RCC 7860 (cell line): ENCODE measurements around the gene RSPO1.
"Not testable (repeated sequence)": the region's sequence is repeated elsewhere in the genome, so short reads cannot be mapped to it uniquely, and the experiment has no call there.

Experiments used
- DNase-seq: peaks from one replicate; pipeline ENCODE4 v3.0.0-alpha.2; 2015; ENCODE audit warnings: low spot score
- FAIRE-seq: peaks from 2 replicates; lab custom pipeline; 2012; peaks lifted over from hg19 to GRCh38; lab: Jason Lieb, UNC

The RSPO1 gene

DNA sequence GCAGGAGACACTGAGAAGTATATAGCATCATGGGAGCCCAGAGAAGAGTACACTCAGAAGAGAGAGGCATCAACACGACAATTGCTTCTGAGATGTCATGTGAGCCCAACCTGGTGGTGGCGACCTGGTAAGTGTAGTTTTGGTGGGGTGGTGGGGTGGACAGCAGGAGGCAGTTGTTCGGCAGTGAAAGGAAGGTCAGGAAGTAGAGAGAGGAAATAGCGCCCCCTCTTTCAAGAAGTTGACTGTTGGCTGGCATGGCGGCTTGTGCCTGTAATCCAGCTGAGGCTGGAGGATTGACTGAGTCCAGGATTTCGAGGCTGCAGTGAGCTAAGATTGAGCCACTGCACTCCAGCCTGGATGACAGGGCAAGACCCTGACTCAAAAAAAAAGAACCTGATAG is 12.6 kb downstream of the RSPO1 start:
- FAIRE-seq (no peak), DNase-seq (no peak)

DNA sequence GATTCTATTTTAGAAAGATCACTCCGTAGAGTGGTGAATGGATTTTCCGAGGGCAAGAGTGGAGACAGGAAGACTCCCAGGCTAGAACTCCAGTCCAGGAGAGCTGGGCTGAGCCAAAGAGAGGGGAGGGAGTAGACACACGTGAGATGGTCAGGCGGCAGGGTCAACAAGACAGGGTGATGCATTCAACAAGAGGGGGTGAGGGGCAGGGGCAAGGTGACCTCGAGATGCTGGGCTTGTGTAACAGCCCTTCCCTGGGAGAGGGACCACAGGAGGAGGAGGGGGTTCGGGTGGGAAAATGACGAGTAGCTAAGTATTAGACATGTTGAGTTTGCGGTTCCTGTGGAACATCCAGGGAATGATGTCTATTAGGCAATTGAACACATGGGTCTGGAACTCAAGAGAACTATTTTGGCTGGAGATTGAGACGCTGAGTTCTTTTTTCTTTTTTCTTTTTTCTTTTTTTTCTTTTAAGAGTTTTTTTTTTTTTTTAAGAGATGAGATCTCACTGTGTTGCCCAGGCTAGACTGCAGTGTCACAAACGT is 13.3 kb downstream of the RSPO1 start:
- FAIRE-seq, result no peak
- no peak for DNase-seq

DNA sequence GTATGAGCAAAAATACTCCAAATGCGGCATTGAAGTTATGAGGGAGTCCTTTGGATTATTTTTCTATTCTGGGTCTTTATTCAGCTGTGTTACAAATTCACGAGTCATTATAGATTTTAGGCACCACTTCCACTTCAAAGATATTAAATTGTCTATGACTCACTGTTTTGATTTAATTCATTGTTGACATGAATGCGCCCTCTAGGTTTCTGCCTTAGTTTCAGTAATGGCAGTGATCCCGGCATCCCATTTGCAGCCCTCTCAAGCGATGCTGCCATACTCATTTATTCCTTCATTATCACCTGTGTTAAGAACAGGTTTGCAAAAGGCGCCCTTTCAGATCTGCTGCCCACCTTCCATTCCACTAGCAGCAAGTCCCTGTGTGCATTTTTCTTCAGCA is 14.0 kb downstream of the RSPO1 start:
- DNase-seq (no peak), FAIRE-seq (no peak)

DNA sequence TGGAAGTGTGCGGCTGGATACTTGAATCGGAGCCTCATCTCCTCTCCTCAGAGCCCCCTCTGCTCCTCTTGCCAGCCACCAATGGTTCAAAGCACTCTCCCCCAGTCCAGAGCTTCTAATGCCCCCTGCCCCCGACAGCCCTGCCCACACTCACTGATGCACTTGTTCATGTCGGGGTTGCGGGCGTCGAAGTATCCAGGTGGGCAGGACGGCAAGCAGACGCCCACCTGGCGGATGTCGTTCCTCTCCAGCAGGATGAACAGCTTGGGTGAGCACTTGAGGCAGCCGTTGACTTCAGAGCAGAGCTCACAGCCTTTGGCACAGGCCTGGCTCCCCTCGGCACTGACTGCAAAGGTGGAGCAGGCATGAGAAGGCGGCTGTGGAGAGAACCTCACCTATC is 18.4 kb downstream of the RSPO1 start:
- FAIRE-seq, result no peak
- no peak for DNase-seq

DNA sequence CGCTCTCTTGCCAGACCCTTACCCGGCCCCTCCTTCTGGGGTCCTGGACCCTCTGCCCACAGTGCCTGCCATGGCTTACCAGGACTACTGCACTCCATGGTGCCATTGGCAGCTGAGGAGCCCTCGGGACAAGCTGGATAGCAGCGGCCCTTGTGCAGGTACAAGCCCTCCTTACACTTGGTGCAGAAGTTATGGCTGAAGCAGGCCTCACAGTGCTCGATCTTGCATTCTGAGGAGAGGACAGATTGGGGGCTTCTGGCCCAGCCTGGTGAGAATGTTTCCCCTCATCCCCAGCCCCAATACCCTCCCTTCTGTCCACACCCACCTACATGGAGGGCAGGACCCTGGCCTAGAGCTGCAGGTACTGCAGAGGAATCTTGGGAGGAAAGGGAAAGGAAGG is 20.6 kb downstream of the RSPO1 start:
- DNase-seq (no peak), FAIRE-seq (no peak)

DNA sequence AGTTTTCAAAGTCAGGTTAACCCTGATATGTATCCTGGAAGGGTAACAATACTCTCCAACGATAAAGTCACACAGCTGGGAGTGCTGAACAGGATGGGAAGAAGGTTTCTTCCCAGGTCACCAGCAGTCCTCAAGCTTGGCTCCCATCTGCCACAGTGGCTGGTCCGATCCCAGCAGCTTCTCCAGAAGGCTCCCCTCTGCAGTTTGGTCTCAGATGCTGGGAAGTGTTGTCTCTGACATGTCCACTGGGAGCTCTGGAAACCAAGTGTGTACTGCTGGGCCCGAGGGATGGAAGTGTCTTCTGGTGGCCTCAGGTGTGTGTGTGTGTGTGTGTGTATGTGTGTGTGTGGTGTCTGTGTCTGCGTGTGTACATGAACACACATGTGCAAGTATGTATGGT is 22.5 kb downstream of the RSPO1 start:
- FAIRE-seq (no peak), DNase-seq (no peak)

DNA sequence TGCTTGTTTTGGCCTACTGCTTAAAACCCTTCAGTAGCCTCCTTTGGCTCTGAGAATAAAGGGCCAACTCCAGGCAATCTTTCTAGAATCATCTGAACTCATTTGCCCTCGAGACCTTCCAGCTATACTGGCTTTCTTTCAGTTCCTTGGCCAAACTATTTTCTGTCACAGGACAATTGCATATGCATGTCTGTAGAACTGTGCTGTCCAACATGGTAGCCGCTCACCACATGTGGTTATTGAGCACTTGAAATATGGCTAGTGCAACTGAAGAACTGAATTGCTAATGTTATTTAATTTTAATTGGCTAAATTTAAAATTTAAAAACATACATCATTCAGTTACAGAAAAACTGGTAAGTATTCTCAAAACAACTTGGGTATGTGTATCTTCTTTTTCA is 24.7 kb downstream of the RSPO1 start:
- DNase-seq (no peak), FAIRE-seq (no peak)

DNA sequence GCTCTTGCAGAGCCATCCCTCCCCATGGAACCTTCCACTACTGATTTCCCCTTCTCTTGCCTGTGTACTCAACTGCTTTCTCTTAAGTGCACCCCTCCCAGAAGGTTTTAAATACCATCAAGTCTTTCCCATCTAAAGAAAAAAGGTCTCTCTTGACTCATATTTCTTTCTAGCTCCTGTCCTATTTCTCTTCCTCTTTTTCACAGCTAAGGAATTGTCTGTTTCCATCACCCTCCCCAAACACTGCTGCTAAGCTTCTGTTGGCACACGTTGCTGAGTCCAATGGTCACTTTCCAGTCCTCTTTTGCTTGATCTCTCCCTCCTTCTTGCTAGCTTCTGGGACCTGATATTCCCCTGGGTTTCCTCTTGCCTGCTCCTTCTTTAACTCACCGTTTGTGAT is 25.7 kb downstream of the RSPO1 start:
- no peak for DNase-seq
- FAIRE-seq, result no peak

DNA sequence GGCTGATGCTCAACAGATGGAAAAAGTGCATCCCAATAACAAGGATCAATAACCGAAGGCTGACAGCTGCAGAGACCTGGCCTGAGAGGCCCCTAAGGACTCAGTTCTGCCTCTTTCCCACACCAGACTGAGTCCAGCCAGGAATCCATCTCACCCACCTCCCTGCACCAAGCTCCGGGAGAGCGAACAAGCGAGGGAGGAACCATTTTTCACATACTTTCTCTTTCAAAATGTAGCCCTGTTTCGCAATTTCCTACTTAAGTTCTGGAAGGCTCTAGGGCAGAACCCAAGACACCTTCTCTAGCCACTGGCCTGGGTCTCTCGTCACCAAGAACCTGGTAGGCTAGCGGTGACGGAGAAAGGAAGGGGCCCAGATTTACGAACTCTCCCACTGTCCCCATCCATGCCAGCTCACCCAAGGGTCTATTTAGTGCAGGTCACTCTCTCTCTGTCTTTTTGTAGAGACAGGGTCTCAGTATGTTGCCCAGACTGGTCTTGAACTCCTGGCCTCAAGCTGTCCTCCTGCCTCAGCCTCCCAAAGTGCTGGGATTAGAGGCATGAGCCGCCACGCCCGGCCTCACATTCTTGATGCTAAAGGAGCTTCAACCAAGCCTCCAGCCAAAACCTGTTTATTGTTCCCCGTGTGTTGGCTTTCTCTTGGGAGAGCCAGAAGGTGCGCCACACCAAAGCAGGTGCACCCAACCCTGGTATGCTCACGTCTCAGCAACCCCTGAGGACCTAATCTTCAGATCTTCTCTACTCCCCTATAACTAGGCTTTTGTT is 28.0 kb downstream of the RSPO1 start:
- DNase-seq, result no peak
- no peak for FAIRE-seq

DNA sequence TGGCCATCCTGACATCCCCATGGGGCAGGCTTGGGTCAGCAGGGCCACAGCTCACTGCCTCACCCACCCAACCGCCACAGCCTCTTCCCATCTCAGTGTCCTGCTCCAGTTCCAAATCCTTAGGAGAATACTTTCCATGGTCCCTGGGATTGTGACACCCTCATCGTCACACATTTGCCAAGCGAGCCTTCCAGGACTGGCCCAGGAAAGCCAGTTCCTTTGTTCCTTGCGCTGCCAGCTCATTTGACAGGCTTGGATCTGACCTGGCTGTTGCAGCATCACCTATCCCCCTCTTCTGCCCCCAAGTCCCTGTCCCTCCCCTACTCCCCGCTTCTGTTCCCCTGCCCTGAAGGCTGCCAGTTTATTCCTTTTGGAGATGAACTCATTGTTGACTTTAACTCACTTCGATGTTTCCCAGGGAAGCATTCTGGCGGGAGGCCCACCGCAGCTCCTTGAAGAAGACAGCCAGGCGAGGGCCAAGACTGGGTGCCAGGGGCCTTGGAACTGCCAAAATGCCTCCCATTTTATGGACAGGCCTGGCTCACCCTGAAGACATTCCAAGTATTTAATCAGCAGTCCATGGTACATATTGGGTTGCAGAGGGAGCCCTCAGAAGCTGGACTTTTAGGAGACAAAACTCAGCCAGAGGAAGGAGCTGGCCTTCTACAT is 28.8 kb downstream of the RSPO1 start:
- DNase-seq (no peak), FAIRE-seq (no peak)

DNA sequence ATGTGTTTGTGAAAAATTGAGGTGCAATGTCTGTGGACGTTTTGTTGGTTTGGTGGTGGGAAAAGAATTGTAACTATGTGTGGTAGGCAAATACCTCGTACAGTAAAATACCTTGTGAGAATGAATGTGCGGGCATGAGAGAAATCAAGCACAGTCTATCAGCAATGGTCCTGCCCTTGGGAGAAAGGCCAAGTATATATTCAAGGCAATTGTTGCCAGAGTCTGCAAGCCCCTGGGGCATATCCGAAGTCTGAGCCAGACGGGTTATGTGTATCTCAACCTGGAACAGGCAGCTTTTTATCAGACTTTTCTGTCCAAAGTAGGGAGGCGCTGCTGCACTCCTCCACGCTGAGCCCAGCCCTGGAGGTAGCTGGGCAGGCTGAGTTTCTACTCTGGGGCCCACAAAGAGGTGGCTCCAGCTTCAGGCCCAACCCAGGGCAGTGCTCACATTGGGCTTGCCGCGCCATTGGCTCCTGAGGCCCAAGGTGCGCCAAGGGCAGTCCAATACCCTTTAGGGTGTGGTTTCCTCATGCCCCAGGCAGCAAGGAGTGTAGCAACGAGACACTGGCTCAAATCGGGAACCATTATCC is 29.5 kb downstream of the RSPO1 start:
- DNase-seq, result no peak
- no peak for FAIRE-seq

DNA sequence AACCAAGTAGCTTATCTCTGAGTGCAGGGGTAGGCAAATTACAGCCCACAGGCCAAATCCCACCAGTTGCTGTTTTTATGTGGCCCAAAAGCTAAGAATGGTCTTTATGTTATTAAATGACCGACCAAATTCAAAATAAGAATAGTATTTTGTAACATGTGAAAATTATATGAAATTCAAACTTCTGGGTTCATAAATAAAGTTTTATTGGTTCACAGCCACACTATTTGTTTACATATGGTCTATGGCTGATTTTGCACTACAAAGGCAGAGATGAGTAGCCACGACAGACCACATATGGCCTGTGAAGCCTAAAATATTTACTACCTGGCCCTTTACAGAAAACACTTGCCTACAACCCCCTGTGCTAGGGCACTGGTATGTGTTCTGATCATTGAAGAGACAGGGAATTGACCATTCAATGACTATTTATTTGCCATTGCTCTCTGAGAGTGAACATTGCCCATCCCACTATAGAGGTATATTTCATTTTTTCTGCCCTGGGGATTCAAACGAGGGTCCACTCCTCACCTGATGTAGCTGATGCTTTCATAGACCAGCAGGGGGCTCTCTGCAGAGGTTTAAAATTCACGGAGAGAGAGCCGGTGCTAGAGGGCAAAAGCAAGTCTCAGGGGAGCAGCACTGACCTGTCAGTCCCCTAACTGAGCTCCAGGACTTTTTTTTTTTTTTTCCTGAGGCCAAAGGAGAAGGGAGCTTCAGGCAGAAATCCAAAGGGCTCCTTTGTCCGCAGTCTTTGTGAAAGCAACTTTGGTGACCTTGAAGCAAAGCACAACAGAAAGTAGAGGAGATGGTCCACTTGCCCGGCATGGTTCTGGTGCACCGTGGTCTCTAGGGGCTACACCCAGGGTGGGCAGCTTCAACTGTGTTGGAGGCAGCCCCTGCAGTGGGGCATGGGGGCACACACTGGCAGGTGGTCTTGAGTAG is 31.7 kb downstream of the RSPO1 start:
- peak; percentile 16 for DNase-seq
- no peak for FAIRE-seq

DNA sequence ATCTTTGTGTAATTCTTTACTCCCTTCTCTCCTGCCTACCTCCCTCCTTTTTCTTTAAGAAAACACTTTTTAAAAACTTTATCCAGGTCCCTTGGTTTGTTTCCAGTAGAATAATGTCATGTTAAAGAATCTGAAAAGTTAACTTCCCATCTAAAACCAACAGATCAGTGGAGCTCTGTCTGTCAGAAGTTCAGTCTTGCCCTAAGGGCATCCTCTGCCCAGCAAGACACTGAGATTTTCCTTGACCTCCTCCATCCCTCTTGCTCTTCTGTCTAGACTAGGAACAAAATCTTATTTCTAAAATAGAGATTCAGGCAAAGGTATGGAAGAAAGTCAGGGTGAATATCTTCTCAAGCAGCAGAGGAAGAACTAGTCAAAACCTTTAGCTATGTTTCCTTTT is 33.3 kb downstream of the RSPO1 start:
- DNase-seq, result no peak
- no peak for FAIRE-seq

DNA sequence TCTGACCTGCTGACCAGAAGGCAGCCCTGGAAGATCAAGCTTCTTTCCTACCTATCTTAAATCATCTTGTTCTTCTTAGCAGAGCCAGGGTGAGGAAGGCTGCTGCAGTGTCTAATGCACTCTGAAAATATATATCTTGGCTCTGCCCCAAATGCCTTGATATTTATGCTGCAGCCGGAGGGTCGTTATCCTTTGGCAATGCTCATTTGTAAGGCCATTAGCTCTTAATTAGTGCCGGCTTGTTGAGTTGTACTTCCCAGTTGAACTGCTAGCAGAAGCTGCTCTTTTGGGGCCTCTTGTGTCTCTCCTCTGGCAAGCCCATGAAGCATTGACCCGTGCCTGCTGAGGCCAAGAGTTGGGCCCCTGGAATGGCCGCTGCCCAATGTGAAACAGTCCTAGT is 34.8 kb downstream of the RSPO1 start:
- DNase-seq, result no peak
- FAIRE-seq, result no peak

DNA sequence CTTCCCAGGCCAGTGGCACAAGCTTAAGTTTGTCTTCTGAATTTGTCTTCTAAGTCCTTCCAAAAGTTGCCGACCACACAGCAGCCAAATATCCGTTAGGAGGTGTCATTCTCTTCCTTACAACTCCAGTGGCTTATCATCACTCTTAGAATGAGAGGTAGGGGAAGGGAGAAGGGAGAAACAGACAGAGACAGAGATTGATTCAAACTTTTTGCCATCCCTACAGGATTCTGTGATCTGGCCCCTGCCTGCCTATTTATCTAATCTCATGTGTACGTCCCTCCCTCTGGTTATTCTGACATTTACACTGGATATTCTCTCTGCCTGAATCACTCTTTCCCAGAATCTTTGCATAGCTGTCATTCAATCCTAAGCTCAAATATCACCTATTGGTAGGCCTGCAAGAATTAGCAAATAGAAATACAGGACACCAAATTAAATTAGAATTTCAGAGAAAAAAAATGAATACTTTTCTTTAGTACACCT is 38.5 kb downstream of the RSPO1 start:
- FAIRE-seq (no peak), DNase-seq (no peak)

DNA sequence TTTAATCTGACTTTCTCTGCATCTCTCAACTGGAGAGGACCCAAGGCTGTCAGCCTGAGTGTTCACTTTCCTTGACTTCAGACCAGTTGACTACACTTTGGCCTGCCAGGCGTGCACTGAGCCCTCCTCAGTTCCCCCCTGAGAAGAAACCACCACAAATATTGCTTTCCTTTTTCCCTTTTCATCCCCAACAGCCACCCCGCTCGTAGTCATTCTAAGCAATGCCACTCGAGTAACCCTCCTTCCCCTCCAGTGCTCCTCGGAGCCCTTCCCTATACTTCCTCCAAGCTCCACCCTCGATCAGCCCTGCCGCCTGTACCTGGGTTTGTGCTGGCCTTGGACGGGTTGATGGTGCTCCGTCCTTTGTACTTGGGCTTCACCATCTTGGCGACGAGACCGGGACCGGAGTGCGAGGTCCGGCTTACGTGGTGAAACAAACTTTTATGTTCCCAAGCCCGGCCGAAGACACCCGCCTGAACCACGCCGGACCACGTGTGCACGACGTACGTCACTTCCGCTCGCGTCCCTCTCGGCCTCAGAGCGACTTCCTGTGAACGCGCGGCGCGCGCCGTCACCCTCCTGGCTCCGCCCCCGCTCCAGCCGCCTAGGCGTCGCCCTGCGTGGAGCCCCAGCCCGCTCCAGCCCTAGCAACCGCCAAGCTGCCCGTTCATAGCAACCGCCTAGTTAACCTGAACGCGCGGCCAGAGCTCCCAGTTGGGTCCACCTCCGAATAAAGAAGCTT is 39.1 kb downstream of the RSPO1 start, which contains the start of gene GNL2:
GNL2 (minus strand) TSS at position 498 of the 742 bp plus-strand sequence; CDS start at position 383, 115 bp downstream.
- DNase-seq, result peak; percentile 88
- peak; percentile 18 for FAIRE-seq

DNA sequence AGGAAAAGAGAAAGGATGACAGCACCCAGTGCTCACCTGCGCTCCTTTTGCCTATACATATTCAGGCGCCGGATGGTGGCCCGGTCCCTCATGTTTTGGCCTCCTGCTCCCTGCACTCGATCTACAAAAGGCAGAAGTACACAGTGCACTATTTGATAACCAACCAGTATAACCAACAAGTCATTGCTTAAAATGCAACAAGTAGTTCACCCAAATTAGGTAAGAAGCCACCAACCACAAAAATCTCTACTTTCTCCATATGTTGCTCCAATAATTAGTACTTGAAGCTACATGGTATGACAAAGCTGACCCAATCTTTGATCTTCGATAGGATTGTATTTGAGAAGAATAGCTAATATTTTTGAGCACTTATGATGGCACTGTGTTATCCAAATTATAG is 41.0 kb downstream of the RSPO1 start:
- no peak for FAIRE-seq

DNA sequence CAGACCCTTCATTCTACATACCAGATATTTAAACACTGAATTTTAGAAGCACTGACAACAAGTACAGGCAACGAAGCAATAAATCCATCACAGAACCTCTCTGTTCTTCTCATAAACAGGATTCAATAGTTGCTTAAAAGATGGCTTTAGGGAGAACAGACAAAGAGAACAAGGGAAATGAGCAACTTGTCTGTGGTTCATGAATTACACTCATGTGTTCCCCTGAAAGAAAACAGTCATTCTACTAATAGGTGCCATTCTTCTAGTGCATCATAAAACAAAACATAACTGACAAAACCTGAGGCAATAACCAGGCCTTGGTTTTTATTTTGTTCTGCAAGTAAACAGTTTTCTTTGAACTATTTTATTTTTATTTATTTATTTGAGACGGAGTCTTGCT is 45.8 kb downstream of the RSPO1 start:
- DNase-seq (no peak), FAIRE-seq (no peak)

More for the DNA sequence above, 41.0 kb downstream of the RSPO1 start:
- DNase-seq, result no peak

DNA sequence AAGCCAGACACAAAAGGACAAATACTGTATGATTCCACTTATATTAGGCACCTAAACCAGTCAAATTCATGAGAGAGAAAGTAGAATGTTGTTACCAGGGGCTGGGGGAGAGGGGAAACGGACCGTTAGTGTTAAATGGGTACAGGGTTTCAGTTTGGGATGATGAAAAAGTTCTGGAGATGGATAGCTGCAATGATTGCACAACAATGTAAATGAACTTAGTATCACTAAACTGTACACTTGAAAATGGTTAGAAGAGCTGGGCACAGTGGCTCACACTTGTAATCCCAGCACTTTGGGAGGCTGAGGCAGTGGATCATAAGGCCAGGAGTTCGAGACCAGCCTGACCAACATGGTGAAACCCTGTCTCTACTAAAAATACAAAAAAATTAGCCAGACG is 50.1 kb downstream of the RSPO1 start:
- FAIRE-seq, DNase-seq: not testable (repeated sequence)

DNA sequence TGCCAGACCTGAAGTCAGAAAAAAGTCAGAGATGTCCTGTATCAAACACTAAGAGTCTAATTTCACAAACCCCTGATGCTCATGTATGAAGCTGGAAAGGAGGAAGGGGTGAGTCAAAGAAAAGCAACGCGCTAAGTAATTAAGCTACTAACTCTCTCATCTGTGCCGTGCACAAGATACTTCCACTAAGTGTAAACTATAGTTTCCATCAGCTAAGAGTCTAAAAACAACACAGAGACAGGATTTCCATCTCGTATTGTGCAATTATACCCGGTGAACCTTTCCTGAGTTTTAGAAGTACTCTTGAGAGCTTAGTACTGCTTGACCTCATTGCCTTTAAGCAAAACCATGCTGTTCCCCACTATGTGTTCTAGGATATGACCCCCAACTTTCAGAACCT is 59.0 kb downstream of the RSPO1 start:
- DNase-seq (no peak), FAIRE-seq (no peak)
